DND-41 (cell line): ENCODE measurements around the gene CDKN2B-AS1.

ENCODE experiments used
- CTCF ChIP-seq: IDR thresholded peaks from 2 replicates; pipeline ENCODE4 v1.5.1; 2012; ENCODE audit warnings: borderline replicate concordance, low read length, moderate library complexity, mild to moderate bottlenecking; ENCODE audit not compliant: poor library complexity, severe bottlenecking; ENCODE audit errors: extremely low read depth
- EZH2 ChIP-seq: IDR thresholded peaks from 3 replicates; pipeline ENCODE4 v1.6.1; 2012; ENCODE audit warnings: borderline replicate concordance, low read depth, mild to moderate bottlenecking, moderate library complexity, low read length, inconsistent platforms; ENCODE audit not compliant: severe bottlenecking

- TF ChIP-seq CTCF (no peak), EZH2 (no peak)
Observed at GRCh38 chr9:22039258-22039657, 44.7 kb downstream of the CDKN2B-AS1 start.
